PFSK-1 (cell line): ENCODE results near the gene CDK15.

Experiments used
- FOXP2 ChIP-seq: optimal IDR thresholded peaks from 2 replicates; pipeline ENCODE3; 2011; ENCODE audit warnings: borderline replicate concordance, control low read depth, inconsistent platforms; ENCODE audit not compliant: insufficient read depth; ENCODE audit errors: extremely low read length, extremely low read depth
- POLR2AphosphoS5 ChIP-seq: IDR thresholded peaks from 2 replicates; pipeline ENCODE4 v1.6.1; 2012; ENCODE audit warnings: low read depth, mild to moderate bottlenecking, control low read depth, low read length, moderate library complexity
- SIN3A ChIP-seq: IDR thresholded peaks from 2 replicates; pipeline ENCODE4 v1.6.1; 2012; ENCODE audit warnings: mild to moderate bottlenecking, low read length, moderate library complexity, borderline replicate concordance; ENCODE audit not compliant: insufficient read depth
- TAF1 ChIP-seq: IDR thresholded peaks from 2 replicates; pipeline ENCODE4 v1.6.1; 2012; ENCODE audit warnings: low read length, control low read depth, borderline replicate concordance; ENCODE audit not compliant: insufficient read depth
- TF ChIP-seq, protein P1 (sequence below), 2 experiments: IDR thresholded peaks; 2 replicates each; pipeline versions ENCODE4 v1.6.1 to v1.8.0; 2011 to 2012; ENCODE audit warnings: low read depth in 2 of 2, low read length in 2 of 2, control low read depth in 1 of 2, inconsistent platforms in 1 of 2, mild to moderate bottlenecking in 1 of 2, moderate library complexity in 1 of 2; ENCODE audit not compliant: insufficient read depth in 1 of 2

Gene CDK15

DNA sequence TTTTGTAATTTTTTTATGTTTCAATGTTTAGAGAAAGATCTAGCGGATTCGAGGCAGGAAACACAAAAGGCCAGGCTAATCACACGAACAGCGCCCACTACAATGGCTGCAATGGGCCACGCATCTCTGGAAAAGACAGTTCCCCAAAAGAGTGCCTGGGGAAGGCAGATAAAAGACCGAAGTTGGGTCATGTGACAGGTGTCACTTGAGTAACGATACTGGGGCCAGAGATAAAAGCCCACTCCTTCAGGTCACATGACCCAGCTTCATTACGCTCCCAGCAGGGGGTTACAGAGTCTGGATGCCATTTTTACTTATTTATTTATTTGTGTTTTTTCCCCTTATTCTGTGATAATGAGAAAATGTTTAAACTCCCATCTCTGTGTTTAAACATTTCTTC is 95.4 kb downstream of the CDK15 start:
- TF ChIP-seq TAF1 (no peak), POLR2AphosphoS5 (no peak), FOXP2 (no peak)

DNA sequence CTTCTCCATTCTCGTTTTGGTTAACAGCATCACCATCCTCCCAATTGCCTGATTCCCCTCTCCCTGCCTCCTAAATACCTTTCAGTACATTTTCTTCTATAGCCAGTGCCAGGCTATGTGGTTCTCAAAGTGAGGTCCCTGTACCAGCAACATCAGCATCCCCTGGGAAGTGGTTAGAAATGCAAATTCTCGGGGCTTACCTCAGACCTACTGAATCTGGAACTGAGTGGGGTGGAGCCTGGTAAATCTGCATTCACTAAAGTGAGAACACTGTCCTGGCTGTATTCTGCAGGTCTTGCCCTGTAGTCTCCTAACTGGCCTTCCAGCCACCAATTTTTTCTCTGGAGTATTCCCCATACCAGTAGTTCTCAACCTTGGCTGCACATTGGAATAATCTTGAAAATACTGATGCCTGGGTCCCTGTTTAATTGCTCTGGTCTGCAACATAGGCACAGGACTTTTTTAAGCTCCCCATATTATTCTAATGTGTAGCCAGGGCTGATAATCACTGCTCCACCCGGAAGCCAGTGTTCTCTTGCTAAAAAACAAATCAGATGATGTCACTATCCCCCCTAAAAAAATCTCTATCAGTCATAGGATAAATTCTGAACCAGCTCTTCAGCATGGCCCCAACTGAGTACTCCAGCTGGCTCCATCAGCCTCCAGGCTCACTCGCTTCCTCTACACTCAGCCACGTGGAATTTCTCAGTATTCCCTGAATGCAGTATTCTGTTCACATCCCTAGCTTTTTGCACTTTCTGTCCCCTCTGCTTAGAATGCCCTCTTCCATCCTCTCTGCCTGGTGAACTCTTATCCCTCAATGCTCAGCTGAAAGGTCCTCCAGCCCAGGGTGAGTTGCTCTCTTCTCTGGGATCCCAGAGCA is 98.4 kb downstream of the CDK15 start:
- TF ChIP-seq SIN3A (no peak), TAF1 (no peak), FOXP2 (no peak), POLR2AphosphoS5 (no peak)
- TF ChIP-seq, protein P1, sequence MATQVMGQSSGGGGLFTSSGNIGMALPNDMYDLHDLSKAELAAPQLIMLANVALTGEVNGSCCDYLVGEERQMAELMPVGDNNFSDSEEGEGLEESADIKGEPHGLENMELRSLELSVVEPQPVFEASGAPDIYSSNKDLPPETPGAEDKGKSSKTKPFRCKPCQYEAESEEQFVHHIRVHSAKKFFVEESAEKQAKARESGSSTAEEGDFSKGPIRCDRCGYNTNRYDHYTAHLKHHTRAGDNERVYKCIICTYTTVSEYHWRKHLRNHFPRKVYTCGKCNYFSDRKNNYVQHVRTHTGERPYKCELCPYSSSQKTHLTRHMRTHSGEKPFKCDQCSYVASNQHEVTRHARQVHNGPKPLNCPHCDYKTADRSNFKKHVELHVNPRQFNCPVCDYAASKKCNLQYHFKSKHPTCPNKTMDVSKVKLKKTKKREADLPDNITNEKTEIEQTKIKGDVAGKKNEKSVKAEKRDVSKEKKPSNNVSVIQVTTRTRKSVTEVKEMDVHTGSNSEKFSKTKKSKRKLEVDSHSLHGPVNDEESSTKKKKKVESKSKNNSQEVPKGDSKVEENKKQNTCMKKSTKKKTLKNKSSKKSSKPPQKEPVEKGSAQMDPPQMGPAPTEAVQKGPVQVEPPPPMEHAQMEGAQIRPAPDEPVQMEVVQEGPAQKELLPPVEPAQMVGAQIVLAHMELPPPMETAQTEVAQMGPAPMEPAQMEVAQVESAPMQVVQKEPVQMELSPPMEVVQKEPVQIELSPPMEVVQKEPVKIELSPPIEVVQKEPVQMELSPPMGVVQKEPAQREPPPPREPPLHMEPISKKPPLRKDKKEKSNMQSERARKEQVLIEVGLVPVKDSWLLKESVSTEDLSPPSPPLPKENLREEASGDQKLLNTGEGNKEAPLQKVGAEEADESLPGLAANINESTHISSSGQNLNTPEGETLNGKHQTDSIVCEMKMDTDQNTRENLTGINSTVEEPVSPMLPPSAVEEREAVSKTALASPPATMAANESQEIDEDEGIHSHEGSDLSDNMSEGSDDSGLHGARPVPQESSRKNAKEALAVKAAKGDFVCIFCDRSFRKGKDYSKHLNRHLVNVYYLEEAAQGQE (IDR thresholded peaks at IDR 0.05; ENCODE audit: insufficient read depth in 1 of 2, low read depth in 2 of 2, low read length in 2 of 2), result no peak

DNA sequence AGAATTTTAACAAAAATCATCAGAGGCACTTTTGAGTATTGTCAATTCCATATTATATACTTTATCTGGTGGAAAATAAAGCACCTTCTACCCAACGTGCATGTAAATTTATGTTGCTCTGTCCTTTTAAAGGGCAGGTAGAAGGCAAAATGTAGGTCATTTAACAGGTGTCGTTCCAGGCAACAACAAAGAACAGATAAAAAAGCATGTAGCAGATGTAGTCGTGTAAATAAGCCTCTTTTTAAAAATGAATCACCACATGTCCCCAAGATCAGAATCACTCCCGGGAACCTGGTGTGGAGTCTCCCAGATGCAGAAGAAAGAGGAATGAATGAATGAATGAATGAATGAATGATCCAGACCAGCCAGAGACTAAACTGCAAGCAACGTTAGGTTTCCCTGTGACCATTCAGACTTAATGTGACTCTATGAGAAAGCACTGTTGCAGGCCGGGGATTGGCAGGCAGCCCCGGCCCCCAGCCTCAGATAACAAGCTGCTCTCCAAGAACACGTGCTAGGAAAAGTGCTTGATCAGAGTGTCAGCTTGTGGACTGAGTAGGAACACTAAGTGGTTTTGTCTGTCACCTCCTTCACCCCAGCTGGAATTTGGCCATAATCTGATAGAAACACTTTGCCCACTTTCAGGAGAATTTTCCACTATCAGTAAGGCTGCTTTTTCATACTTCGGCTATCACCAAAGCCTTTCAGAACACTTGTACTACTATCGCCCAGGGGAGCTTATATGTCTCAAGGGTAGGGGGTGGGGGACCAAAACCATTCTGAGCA is 100.6 kb downstream of the CDK15 start:
- TF ChIP-seq TAF1 (no peak), POLR2AphosphoS5 (no peak), SIN3A (no peak), FOXP2 (no peak)
- TF ChIP-seq, protein P1 (IDR thresholded peaks at IDR 0.05; ENCODE audit: insufficient read depth in 1 of 2, low read depth in 2 of 2, low read length in 2 of 2), result no peak

GRCh38 chr2:201907563-201907881 is 101.2 kb downstream of the CDK15 start:
- TF ChIP-seq, protein P1 (IDR thresholded peaks at IDR 0.05; ENCODE audit: insufficient read depth in 1 of 2, low read depth in 2 of 2, low read length in 2 of 2), result no peak
- TF ChIP-seq SIN3A, result no peak
- no peak for TF ChIP-seq FOXP2
- no peak for TF ChIP-seq POLR2AphosphoS5
- no peak for TF ChIP-seq TAF1

DNA sequence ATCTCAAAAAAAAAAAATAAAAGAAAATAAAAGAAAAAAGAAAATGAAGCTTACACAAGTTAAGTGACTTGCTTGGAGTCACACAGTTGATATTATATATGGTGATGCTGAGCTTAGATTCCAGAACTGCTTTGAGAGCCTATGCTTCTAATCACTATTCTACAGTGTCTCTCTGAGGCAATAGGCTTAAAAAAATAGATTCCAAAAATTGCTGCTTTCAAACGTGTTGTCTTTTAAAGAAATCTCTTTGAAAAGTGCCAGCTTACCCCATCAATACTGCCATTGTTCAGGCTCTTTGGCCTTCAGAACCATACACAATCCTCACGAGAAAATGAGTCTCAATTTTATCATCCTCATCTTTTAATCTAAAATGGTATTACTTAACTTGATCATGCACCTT is 102.6 kb downstream of the CDK15 start:
- TF ChIP-seq SIN3A, result no peak
- TF ChIP-seq TAF1, result no peak
- no peak for TF ChIP-seq FOXP2
- TF ChIP-seq POLR2AphosphoS5, result no peak
- TF ChIP-seq, protein P1 (IDR thresholded peaks at IDR 0.05; ENCODE audit: insufficient read depth in 1 of 2, low read depth in 2 of 2, low read length in 2 of 2), result no peak
